CD4-positive, alpha-beta T cell treated with Interleukin-6 for 4 hours (primary cell): ENCODE data around the gene PRDX5.

Experiments used
- DNase-seq: peaks from one replicate; pipeline ENCODE4 v3.0.0-alpha.2; 2020; ENCODE audit warnings: mixed read lengths

Gene PRDX5

DNA sequence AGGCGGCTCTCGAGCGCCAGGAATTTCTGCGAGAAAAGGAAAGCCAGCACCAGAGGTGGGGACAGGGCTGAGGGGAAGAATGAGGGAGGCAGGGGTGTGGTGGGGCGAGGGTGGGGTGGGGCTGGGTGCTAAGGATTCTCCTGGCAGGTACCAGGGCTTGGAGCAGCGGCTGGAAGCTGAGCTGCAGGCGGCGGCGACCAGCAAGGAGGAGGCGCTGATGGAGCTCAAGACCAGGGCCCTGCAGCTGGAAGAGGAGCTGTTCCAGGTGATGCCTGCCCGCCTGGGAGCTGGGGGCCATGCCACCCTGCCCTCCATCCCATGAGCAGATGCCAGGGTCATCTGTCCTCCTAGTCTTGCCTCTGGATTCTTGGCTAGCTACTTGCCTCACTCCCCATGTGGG is 31.5 kb downstream of the PRDX5 start:
- no peak for DNase-seq

DNA sequence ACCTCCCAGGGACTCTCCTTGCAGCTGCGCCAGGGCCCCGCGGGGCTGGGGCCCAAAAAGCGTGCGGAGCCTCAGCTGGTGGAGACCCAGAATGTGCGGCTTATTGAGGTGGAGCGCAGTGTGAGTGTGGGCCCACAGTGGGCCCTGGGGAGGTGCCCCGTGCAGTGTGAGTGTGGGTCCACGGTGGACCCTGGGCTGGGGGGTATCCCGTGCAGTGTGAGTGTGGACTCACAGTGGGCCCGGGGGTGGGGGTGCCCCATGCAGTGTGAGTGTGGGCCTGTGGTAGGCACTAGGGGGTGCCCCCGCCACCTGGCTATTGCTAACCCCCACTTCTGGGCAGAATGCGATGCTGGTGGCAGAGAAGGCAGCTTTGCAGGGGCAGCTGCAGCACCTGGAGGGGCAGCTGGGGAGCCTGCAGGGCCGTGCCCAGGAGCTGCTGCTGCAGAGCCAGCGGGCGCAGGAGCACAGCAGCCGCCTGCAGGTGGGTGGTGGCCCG is 33.3 kb downstream of the PRDX5 start:
- no peak for DNase-seq

DNA sequence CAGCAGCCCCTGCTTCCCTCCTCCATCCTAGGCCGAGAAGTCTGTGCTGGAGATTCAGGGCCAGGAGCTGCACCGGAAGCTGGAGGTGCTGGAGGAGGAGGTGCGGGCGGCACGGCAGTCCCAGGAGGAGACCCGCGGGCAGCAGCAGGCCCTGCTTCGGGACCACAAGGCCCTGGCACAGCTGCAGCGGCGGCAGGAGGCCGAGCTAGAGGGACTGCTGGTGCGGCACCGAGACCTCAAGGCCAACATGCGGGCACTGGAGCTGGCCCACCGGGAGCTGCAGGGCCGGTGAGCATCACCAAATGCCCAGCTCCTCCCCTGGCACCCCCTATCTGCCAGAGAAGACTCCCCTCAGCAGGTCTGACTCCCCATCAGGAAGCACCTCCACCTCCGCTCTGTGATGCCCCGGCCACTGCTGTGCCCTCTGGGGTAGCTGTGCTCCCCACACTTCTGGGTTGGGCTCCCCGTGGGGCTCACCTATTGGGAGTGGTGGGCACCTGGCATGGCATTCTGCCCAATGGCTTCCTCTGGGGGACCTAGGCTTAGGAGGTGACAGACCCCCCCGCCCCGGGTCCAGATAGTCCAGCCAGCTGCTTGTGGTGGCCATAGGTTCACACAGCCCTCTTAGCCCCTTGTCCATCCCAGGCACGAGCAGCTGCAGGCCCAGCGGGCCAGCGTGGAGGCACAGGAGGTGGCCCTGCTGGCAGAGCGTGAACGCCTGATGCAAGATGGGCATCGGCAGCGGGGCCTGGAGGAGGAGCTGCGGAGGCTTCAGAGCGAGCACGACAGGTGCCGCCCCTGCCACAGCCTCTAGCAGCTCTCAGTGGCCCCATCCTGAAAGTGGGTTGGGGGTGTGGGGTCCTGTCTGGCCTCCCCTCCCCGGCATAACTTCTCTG is 34.4 kb downstream of the PRDX5 start:
- no peak for DNase-seq

DNA sequence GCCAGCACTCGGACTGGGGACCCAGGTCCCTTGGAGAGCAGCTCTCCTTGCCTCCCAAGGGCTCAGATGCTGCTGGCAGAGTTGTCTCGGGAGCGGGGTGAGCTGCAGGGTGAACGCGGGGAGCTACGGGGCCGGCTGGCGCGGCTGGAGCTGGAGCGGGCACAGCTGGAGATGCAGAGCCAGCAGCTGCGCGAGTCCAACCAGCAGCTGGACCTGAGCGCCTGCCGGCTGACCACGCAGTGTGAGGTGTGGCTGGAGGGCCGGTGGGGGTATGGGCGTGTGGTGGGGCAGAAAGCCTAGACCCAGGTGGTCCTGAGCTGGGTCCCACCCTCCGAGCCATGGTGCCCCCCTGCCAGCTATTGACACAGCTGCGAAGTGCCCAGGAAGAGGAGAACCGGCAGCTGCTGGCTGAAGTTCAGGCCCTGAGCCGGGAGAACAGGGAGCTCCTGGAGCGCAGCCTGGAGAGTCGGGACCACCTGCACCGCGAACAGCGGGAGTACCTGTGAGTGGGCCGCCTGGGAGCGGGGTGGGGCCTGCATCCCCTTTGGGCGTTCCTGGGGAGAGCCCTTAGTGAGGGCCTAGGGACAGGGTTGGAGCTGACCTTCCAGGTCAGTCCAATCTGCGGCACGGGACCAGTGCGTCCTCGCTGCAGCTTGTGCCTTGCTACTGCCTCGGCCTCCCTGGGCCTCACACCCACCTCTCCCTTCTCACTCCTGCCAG is 35.2 kb downstream of the PRDX5 start:
- no peak for DNase-seq

DNA sequence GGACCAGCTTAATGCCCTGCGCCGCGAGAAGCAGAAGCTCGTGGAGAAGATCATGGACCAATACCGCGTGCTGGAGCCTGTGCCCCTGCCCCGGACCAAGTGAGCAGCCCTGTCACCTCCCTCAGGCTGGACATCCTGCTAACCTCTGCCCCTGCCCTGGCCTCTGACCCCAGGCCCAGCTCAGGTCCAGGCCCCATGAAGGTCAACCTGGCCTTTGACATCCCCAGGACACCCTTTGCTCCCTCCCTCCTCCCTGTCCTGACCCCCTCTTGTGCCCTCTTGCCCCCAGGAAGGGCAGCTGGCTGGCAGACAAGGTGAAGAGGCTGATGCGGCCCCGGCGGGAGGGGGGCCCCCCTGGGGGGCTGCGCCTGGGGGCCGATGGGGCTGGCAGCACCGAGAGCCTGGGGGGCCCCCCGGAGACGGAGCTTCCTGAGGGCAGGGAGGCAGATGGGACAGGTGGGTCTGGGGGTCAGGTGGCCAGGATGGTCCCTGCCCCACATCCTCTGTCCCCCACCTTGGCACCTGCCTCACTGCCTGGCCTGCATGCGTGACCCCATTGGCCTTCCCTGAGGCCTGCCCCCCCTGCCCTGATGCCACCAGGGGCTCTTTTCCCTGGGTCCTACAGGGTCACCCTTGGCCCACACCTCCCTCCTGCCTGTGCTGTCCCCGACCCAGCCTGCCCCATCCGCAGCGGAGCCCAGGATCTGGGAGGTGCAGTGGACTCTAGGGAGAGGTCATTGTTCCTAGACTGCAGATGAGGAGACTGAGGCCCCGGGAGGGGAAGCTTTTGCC is 36.0 kb downstream of the PRDX5 start:
- no peak for DNase-seq

DNA sequence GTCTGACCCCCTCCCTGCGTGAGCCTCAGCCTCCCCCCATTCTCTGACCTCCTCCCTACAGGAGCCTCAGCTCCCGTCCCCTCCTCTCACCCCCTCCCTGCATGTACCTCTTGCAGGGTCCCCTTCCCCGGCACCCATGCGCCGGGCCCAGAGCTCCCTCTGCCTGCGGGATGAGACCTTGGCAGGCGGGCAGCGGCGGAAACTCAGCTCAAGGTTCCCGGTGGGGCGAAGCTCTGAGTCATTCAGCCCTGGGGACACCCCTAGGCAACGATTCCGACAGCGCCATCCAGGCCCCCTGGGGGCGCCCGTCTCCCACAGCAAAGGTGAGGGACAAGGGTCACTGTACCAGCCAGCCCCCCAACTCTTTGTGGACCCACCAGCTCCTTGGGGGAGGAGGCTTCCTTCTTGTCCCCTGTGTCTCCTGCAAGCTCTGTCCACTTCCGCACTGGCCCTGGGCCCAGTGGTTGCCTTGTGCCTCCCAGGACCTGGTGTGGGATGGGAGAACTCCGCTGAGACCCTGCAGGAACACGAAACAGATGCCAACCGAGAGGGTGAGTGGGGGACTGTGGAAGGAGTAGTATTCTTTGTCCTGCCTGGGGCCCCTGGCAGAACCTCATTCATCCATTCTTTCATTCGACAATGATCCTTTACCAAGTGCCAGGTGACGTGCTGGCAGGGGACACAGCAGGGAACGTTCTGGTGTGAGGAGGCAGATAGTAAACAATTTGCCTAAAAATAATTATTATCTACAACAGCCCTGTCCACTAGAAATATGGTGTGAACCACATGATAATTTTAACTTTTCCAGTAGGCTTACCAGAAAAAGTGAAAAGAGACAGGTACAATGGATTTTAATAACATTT is 37.4 kb downstream of the PRDX5 start:
- DNase-seq = peak; percentile 57

DNA sequence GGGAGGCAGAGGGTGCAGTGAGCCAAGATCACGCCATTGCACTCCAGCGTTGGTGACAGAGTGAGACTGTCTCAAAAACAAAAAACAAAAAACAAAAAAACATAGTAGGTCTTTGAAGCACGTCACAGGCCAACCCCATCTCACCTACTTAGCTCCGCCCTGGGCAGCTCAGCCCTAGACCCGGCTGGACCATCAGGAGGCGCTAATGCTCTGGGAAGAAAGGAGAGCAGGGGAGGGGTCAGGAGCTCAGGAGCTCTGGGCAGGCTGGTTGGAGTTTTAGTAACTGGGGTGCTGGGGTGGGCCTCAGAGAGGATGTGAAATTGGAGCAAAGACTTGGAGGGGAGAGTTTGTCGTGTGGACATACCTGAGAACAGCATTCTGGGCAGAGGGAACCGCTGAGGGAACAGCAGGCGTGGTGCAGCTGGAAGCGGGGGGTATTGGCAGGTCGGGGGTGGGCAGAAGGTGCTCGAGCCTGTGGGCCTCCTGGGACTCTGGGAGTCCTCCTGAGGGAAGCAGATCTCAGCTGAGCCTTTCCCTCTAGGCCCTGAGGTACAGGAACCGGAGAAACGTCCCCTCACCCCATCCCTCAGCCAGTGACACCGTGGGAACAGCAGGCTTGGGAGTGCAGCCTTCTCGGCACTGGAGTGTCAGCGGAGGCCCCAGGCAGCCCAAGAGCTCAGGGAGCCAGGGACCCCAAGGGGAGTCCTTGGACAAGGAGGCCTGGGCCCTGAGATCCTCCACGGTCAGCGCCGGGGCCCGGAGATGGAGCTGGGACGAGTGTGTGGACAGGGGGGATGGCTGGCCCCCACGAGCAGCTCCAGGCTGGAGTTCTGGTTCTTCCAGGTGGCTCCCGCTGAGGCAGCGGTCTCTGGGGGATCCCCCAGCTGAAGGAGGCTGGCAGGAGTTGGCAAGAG is 38.8 kb downstream of the PRDX5 start:
- no peak for DNase-seq

DNA sequence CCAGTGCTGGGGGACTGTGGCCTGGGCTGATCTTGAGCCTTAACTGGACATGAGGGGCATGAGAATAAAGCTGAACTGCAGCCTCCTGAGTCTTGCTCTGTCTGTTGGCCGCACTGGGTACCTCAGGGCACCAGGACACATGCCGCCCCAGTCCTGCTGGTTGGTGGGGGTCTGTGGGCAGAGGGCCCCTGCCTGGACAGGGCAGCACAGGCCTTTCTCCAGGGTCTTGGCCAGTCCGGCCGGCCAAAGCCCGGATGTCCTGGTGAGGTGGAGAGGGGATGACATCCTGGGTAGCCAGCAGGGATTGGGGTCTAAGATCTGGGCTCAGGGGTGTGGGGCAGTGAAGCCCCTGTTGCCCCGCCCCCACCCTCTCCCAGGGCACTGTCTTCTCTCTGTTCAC is 39.5 kb downstream of the PRDX5 start:
- no peak for DNase-seq

DNA sequence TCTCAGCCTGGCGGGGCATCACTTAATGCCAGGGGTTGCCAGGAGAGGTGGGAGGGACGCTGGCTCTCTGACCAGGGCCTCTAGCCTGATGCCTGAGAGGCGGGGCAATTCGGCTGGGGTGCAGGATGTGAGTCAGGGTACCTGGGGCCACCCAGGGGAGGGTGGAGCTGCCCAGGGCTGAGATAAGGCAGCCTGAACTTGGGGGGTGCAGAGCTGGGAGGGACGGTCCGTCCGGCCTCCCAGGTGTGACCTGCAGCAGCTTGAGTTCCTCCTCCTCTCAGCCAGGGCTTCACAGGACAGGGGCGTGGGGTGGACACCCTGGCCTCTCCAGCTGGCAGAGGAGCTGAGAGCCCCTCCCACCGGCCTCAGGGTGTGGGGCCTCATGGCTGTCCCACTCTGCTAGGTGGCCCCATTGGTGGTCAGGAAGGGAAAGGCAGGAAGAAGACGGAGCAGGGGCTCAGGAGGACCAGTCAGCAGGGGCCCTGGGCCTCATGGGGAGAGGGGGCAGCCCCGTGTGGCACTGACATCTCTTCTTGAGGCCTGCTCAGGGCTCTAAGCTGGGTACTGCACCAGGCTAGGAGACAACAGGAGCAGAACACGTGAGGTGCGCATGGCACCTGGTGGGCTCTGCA is 40.1 kb downstream of the PRDX5 start:
- DNase-seq = peak; percentile 66

DNA sequence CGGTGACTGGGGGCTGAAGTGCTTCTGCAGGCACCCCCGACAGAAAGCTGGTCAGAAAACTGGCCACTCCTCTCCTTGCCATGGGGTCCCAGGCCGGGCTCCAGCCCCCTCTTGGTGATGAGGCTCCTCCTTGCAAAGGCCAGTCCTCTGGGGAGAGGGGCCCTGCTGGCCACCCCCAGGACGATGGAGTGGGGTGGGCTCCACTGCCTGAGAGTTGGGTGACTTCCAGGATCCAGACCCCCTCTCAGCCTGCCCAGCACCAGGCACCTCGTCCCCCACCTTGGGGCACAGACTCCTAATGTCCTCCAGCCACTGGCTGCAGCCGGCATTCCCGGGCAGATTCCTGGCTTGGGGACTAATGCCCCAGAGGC is 40.6 kb downstream of the PRDX5 start:
- DNase-seq = no peak

DNA sequence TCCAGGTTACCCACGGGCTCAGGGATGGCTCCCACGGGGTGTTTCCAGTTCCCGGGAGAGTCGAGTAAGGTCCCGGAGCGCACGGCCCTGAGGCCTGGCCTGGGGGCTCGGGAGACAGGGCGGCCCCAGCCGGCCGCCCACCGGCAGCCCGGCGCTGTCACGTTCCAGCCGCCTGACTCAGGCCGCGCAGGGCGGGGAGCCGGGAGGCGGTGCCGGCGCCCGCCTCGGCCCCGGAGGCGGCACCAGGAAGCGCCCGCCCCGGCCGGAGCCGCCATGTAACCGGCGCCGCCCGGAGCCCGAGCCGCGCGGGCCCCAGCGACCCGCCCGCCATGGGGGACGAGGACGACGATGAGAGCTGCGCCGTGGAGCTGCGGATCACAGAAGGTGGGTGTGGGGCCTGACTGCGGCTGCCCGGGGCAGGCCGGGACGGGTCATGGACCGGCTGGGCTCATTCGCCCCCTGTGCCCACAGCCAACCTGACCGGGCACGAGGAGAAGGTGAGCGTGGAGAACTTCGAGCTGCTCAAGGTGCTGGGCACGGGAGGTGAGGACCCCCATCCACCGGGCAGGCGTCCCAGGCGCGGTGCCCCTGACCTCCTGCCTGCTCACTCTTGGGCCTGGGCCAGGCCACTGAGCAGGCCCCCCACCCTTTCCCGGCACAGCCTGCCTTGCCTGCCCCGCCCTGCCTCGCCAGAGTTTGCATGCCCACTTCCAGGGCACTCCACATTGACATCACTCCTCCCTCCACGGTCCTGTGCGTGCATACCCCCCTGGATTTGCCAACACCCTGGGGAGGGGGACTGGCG is 41.2 kb downstream of the PRDX5 start, which contains the start of gene RPS6KA4:
Gene RPS6KA4, plus strand, starts transcription at position 256 of the 805 bp plus-strand sequence. Its CDS starts 74 bp downstream, at position 330.
- peak; percentile 66 for DNase-seq

DNA sequence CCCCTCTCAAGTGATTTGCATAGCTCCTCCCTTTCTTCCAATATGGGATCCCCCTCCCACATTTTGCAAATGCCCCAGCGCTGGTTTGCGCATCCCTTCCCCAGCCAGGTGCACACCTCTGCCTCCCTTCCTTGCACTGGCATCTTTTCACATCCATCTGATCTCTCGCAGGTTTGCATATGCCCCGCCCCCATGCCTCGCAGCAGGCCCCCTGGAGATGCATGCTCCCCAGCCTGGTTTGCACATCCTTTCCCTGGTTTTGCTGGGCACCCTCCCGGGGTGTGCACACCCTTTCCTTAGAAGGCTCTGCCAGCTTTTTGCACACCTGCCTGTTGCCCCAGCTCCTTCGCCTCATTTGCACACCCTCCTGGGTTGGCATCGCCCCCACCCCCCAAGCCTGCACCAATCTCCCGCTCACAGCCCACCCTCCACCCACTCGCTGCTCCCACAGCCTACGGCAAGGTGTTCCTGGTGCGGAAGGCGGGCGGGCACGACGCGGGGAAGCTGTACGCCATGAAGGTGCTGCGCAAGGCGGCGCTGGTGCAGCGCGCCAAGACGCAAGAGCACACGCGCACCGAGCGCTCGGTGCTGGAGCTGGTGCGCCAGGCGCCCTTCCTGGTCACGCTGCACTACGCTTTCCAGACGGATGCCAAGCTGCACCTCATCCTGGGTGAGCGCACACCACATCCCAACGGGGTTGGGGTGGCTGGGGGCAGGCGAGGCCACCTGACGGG is 42.0 kb downstream of the PRDX5 start:
- DNase-seq = peak; percentile 51

DNA sequence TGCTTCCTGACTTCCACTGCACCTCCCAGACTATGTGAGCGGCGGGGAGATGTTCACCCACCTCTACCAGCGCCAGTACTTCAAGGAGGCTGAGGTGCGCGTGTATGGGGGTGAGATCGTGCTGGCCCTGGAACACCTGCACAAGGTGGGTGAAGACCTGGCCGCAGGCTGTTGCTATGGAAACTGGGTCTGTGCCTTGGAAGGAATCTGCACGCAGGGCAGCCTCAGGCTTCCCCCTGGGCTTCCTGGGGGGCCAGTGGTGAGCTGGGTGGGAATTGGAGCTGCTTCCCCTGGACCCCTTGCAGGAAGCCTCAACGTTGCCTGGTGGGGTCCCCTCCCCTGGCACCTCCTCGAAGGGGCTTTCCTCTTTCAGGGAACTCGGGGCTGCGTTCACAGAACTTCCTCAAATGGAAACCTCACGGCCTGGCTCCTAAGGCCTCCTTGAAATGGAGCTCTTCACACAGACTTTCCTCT is 42.6 kb downstream of the PRDX5 start:
- no peak for DNase-seq

DNA sequence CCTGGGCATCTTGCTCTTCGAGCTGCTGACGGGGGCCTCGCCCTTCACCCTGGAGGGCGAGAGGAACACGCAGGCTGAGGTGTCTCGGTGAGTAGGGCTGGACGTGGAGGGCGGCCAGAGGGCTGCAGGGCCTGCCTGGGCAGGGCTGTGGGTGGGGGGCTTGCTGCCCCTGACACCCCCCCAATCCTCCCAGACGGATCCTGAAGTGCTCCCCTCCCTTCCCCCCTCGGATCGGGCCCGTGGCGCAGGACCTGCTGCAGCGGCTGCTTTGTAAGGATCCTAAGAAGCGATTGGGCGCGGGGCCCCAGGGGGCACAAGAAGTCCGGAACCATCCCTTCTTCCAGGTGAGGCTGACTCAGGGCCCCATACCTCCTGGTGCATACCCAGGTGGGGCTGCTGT is 43.7 kb downstream of the PRDX5 start:
- DNase-seq = no peak

DNA sequence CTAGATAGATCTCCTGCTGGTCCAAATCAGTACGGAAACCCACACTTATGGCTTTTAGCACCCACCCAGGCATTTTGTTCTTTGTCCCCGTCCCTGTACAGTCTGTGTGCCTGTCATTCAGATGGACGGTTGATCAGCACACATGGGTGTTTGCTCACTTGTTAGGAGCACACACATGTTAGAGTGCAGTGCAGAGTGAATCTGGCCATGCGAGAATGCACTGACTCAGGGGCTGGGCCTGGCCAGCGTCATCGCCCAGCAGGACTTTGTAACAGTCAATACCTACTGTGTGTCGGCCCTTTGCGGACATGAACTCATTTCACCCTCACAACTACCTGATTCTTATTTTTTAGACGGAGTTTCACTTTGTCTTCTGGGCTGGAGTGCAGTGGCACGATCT is 44.4 kb downstream of the PRDX5 start:
- DNase-seq = no peak

DNA sequence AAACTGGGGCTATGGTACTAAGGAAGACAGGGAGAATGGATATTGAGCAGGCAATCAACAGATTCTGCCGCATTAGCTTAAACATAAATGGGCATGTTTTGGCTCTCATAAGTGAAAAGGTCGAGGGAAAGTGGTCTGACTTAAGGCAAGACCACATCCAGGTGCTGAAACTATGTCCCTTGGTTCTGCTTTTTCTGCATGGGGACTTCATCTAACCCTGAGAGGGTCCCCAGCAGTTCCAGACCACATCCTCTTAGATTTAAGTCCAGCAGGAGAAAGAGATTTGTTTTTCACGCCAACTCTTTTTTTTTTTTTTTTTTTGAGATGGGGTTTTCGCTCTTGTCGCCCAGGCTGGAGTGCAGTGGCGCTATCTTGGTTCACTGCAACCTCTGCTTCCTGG is 46.5 kb downstream of the PRDX5 start:
- no peak for DNase-seq

DNA sequence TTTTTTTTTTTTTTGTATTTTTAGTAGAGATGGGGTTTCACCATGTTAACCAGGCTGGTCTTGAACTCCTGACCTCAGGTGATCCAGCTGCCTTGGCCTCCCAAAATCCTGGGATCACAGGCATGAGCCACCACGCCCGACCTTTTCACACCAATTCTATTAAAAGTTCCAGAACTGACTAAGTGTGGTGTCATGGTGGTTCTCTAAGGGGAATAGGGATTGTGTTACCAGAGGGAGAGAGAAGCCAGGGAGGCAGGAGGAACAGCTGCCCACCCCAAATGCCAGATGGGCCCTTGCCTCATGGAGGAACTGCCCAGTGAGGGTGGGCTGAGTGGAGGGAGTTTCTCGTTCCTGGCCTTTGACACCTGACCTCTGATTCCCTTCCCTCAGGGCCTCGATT is 47.0 kb downstream of the PRDX5 start:
- no peak for DNase-seq

DNA sequence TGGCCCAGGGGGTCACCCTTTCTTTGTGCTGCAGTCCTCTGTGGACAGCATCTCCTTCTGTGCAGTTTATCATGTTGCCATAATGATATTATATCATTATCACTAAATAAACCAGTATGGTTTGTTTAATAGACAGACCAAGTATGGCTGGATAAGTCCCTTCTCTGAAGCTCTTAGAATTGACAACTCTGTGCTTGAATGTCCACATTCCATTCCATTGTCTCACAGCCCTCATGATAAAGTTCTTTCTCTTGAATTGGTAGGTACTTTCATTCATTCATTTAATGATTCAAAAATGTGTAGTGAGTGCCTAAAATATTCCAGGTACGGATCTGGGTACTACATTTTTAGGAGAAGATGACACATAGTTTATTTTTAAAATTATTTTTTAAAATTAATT is 48.8 kb downstream of the PRDX5 start:
- DNase-seq = no peak
